Ovary (tissue), 3 donors: Measurements from ENCODE around the gene HEXD.

Experiments
- CTCF ChIP-seq, 3 donors: fragments of 450-650 bp in 2 of 3; fragments of 200-600 bp in 1 of 3; IDR thresholded peaks; one replicate each; pipeline versions ENCODE4 v1.5.1 to v1.8.0; 2016 to 2022; ENCODE audit warnings: antibody characterized with exemption in 3 of 3, mild to moderate bottlenecking in 1 of 3
- POLR2A ChIP-seq: fragments of 450-650 bp; IDR thresholded peaks from one replicate; pipeline ENCODE4 v1.6.1; 2017; ENCODE audit warnings: antibody characterized with exemption, mild to moderate bottlenecking, moderate library complexity
- donor health status: DM: no; HTN: no; CAD: no.

GRCh38 chr17:82489117-82489516, 71.0 kb downstream of the HEXD start:
- TF ChIP-seq CTCF (IDR thresholded peaks at IDR 0.05) (no peak), POLR2A (no peak)
